ENCODE measurements around the gene ARMC9.

ARMC9 gene

GRCh38 chr2:231190531-231191197, 7.8 kb upstream of the ARMC9 start:
- TF ChIP-seq, protein P1, sequence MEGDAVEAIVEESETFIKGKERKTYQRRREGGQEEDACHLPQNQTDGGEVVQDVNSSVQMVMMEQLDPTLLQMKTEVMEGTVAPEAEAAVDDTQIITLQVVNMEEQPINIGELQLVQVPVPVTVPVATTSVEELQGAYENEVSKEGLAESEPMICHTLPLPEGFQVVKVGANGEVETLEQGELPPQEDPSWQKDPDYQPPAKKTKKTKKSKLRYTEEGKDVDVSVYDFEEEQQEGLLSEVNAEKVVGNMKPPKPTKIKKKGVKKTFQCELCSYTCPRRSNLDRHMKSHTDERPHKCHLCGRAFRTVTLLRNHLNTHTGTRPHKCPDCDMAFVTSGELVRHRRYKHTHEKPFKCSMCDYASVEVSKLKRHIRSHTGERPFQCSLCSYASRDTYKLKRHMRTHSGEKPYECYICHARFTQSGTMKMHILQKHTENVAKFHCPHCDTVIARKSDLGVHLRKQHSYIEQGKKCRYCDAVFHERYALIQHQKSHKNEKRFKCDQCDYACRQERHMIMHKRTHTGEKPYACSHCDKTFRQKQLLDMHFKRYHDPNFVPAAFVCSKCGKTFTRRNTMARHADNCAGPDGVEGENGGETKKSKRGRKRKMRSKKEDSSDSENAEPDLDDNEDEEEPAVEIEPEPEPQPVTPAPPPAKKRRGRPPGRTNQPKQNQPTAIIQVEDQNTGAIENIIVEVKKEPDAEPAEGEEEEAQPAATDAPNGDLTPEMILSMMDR (IDR thresholded peaks at IDR 0.05) = no peak

GRCh38 chr2:231191896-231192872, 6.2 kb upstream of the ARMC9 start:
- TF ChIP-seq, protein P1 (IDR thresholded peaks at IDR 0.05) = no peak

DNA sequence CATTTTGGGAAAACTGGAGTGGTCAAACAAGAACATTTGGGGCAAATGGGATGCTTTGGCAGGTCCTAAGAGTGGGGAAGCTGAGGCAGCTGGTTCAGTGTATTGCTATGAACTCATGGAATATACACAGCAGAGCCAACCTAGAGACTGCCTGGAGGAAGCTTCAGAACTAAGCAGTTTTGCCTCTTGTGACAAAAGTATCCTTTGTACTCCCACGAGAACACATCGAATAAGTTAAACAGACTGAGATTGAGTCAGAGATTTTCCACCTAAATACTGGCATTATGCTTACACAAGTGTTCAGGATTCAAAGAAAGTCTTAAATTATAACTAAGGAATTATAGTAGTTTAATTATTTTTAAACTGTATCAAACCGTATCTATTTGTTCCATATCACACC, 5.2 kb upstream of the ARMC9 start:
- TF ChIP-seq, protein P1 (IDR thresholded peaks at IDR 0.05) = no peak

DNA sequence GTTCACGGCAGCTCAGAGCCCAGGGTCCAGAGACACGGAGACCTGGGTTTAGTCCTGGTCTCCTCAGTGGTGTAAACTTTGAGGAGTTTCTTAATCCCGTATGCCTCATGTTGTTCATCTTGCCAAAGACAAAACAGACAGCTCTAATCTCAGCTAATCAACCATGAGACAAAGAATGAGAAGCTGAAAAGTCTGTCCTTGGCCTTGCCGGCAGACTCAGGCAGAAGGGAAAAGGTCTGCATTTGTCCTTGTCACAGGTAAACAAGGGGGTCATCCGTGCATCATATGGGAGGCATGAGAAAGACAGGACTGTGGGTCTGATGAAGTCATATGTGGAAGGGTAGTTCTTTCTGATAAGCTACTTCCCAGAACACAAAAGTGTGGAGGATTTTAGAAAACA, 1.8 kb upstream of the ARMC9 start:
- TF ChIP-seq, protein P1 (IDR thresholded peaks at IDR 0.05) = no peak

DNA sequence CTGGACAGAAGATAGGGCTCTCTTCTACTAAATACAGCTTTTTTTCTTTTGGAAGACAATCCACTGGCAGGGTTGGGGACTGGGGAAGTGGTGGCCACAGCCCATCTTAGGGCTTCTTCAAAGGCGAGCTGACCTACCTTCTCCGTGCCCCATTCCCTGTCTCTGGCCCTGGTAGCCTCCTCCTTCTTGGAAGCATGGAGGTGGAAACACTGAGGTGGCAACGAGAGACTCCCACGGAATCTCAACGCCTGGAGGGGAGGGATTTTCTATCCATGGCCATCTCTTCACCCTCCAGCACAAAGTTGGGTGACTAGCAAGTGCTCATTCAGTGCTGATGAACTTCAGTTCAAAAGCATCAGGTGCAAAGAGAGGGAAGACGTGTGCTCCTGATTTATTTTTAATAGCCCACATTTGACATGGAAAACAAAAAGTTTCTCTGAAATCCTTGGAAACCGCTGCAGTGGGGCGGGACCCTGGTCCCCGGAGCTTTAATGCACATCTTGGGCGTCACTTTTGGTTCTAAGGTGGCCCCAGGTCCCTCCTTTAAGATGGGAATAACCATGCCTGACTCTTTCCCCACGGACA, 633 bp upstream of the ARMC9 start:
- TF ChIP-seq, protein P1 (IDR thresholded peaks at IDR 0.05) = no peak

DNA sequence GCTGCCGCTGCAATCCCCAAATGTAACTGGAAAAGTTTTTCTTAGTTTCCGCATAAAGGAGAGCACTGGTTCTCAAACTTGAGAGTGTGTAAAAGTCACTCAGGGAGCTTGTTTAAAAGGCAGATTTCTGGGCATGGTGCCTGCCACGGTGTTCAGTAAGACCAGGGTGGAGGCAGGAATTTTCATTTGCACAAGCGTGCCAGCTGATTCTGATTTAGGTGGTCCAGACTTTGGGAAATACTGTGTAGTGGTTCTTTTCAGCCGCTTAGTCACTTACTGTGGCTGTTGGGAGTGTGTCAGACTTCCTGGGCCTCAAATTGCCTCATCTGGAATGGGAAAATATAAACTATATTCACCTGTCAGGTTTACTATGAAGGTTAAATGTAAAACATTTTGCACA, 788 bp downstream of the ARMC9 start:
- TF ChIP-seq, protein P1 (IDR thresholded peaks at IDR 0.05) = no peak

DNA sequence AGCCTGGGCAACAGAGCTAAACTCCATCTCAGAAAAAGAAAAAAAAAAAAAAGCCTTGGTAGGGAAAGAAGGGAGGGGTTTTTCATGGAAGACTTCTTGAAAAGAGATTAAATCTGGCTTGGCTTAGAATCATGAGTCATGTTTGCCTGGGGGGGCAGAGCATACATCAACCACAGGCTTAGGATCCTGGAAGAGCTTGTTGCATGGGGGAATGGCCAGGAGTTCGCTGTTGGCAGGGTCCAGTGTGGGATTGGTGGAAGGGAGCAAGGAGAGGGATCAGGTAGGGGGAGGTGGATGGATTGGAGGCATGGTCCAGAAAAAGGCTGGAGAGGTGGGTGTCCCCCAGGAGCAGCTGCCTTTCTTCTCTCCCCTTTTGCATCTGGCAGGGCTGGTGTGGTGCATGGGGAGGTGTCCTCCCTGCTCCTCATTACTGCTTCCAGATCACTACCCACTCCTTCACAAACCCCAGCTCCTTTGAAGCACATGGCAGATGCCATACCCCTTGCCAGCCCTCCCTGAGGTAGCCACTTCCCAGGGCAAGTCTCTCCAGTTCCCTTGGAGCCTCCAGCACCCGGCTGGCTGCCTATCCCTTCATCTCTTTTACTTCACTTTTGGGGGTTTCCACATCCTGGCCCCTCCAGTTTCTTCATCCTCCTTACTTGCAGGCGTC, 2.5 kb downstream of the ARMC9 start:
- TF ChIP-seq, protein P1 (IDR thresholded peaks at IDR 0.05) = no peak
